B cell (primary cell): ENCODE data around the gene CORO1C. TPM values are rescaled to one million over a fixed set of nuclear protein-coding genes. Genes with fewer than 3 reads are reported as not detected.

ENCODE experiments used
- ATAC-seq: fragments of 200-7000 bp; cut with Tn5 transposase; one replicate; pipeline ENCODE4 v1.10.0; 2021; ENCODE audit warnings: low read depth, mild to moderate bottlenecking, moderate number of reproducible peaks, moderate library complexity
- CTCF ChIA-PET: fragments of 350-600 bp; sonication (Branson Sonifier 250); formaldehyde crosslinking; loops from one replicate; lab custom pipeline; 2021; ENCODE audit warnings: antibody characterized with exemption, inconsistent platforms; lab: Charles Lee
- POLR2A ChIA-PET: fragments of 350-600 bp; sonication (Branson Sonifier 250); formaldehyde crosslinking; loops from one replicate; lab custom pipeline; 2021; ENCODE audit warnings: antibody characterized with exemption; lab: Charles Lee
- DNase-seq: peaks from one replicate; pipeline ENCODE4 v3.0.0; 2013
- H2AFZ ChIP-seq: 2 replicates; pipeline ENCODE4 v1.6.1; 2012; ENCODE audit warnings: mild to moderate bottlenecking, low read depth, low read length; ENCODE audit not compliant: insufficient read depth, poor library complexity, severe bottlenecking
- H3K27ac ChIP-seq, 2 donors: 1 replicate in 1 of 2; 2 replicates in 1 of 2; pipeline ENCODE4 v1.5.1; 2012 to 2013; ENCODE audit warnings: low read length in 2 of 2, mild to moderate bottlenecking in 2 of 2, moderate library complexity in 1 of 2
- H3K27me3 ChIP-seq, 4 experiments: fragments of 200-600 bp in 1 of 4; sonication (generic) in 1 of 4; replicated peaks in 1 of 4; 1 replicate in 2 of 4; 2 replicates in 2 of 4; pipeline versions ENCODE4 v1.6.1 to v1.7.0; 2013 to 2016; ENCODE audit warnings: low read length in 3 of 4, mild to moderate bottlenecking in 2 of 4, mixed read lengths in 1 of 4, moderate library complexity in 1 of 4; ENCODE audit not compliant: insufficient read depth in 4 of 4, control insufficient read depth in 3 of 4; ENCODE audit errors: control extremely low read depth in 1 of 4
- H3K36me3 ChIP-seq, 2 experiments: replicated peaks in 1 of 2; 1 replicate in 1 of 2; 2 replicates in 1 of 2; pipeline versions ENCODE4 v1.6.1 to v1.7.1; 2013; ENCODE audit warnings: low read length in 1 of 2; ENCODE audit not compliant: insufficient read depth in 2 of 2, control insufficient read depth in 1 of 2; ENCODE audit errors: control extremely low read depth in 1 of 2, extremely low read depth in 1 of 2
- H3K4me1 ChIP-seq, 2 donors: fragments of 200-600 bp in 1 of 2; sonication (generic) in 1 of 2; 1 replicate in 1 of 2; 2 replicates in 1 of 2; pipeline versions ENCODE4 v1.5.1 to v1.6.1; 2013 to 2017; ENCODE audit warnings: low read length in 2 of 2; ENCODE audit not compliant: control insufficient read depth in 2 of 2, insufficient read depth in 2 of 2
- H3K4me2 ChIP-seq: replicated peaks from 2 replicates; pipeline ENCODE3; 2012; ENCODE audit warnings: mild to moderate bottlenecking, low read depth, low read length; ENCODE audit not compliant: poor library complexity, severe bottlenecking
- H3K4me3 ChIP-seq, 5 experiments: fragments of 200-600 bp in 1 of 5; sonication (generic) in 1 of 5; 1 replicate in 3 of 5; 2 replicates in 2 of 5; pipeline versions ENCODE4 v1.5.1 to v1.7.0; 2011 to 2016; ENCODE audit warnings: low read length in 4 of 5, mild to moderate bottlenecking in 4 of 5, low read depth in 2 of 5, control low read depth in 1 of 5, moderate library complexity in 1 of 5; ENCODE audit not compliant: insufficient read depth in 1 of 5; ENCODE audit errors: control extremely low read depth in 1 of 5, extremely low read depth in 1 of 5
- H3K79me2 ChIP-seq: fragments of 200-600 bp; sonication (generic); one replicate; pipeline ENCODE4 v1.6.0; 2016; ENCODE audit warnings: low read length; ENCODE audit not compliant: control insufficient read depth, insufficient read depth
- H3K9ac ChIP-seq: fragments of 200-600 bp; sonication (generic); 2 replicates; pipeline ENCODE4 v1.6.1; 2017; ENCODE audit warnings: mild to moderate bottlenecking, low read length, moderate library complexity
- H3K9me3 ChIP-seq, 3 donors: one replicate each; pipeline versions ENCODE4 v1.6.1 to v1.7.1; 2013; ENCODE audit warnings: low read length in 2 of 3; ENCODE audit not compliant: control insufficient read depth in 2 of 3, insufficient read depth in 1 of 3; ENCODE audit errors: control extremely low read depth in 1 of 3
- H4K20me1 ChIP-seq: 2 replicates; pipeline ENCODE4 v1.6.0; 2012; ENCODE audit warnings: mild to moderate bottlenecking, low read length; ENCODE audit not compliant: insufficient read depth, control insufficient read depth, poor library complexity, severe bottlenecking
- H3K27ac Mint-ChIP-seq: one replicate; pipeline ENCODE4 v1.8.0; 2021; ENCODE audit warnings: mixed read lengths
- H3K27me3 Mint-ChIP-seq: one replicate; pipeline ENCODE4 v1.8.0; 2021; ENCODE audit warnings: mixed read lengths
- H3K4me1 Mint-ChIP-seq: one replicate; pipeline ENCODE4 v1.8.0; 2021; ENCODE audit warnings: mixed read lengths
- H3K4me3 Mint-ChIP-seq: one replicate; pipeline ENCODE4 v1.8.0; 2021; ENCODE audit warnings: mixed read lengths
- H3K9me3 Mint-ChIP-seq: one replicate; pipeline ENCODE4 v1.8.0; 2022; ENCODE audit warnings: mixed read lengths; ENCODE audit not compliant: insufficient read depth
- CTCF ChIP-seq: fragments of 200-600 bp; IDR thresholded peaks from one replicate; pipeline ENCODE4 v1.8.0; 2022; ENCODE audit warnings: antibody characterized with exemption, mild to moderate bottlenecking
- EZH2 ChIP-seq: IDR thresholded peaks from 2 replicates; pipeline ENCODE4 v1.6.1; 2012; ENCODE audit warnings: borderline replicate concordance, low read depth, mild to moderate bottlenecking, moderate library complexity, low read length; ENCODE audit not compliant: insufficient read depth, poor library complexity, severe bottlenecking
- WGBS: methylation state at CpG from one replicate; pipeline ENCODE4 v1.1.5; 2013; ENCODE audit warnings: missing lambda C conversion rate; ENCODE audit not compliant: insufficient coverage; 5-methylcytosine and 5-hydroxymethylcytosine counted together
- intact Hi-C: fragments of 100-400 bp; cut with micrococcal nuclease; formaldehyde crosslinking; loops from one replicate; pipeline ENCODE4 v1.10.0; 2022
- polyA plus RNA-seq: library from polyadenylated mRNA; depleted of rRNA; stranded (reverse); fragments of >200 nt; gene quantifications from 2 replicates; pipeline ENCODE4 v1.2.3, GENCODE V29; 2012
- total RNA-seq, 2 donors: library from RNA; stranded (reverse); fragments of 120-200 nt in 1 of 2; gene quantifications; 1 replicate in 1 of 2; 2 replicates in 1 of 2; pipeline versions ENCODE4 v1.2.3 to v1.2.4, GENCODE V29; 2013 to 2022

Gene CORO1C
- total and polyA plus RNA-seq, 2 donors (not counting 1 experiment from before 2014, with no cell fraction given) = 19.2 to 68.0 TPM

- no peaks in the 10 kb centered on the region for H3K79me2 ChIP-seq
- intact Hi-C loops = no loop called here
- CTCF ChIA-PET = interaction anchor here (2.7 kb wide), 1 partner anchor 74 kb away, joined by 8 read pairs; no protein-coding TSS in a partner anchor
- no peak overlapping the region for H3K4me2 ChIP-seq
- H3K9me3 Mint-ChIP-seq = no peaks in the 10 kb centered on the region
- H3K9ac ChIP-seq = no peak overlapping the region
- H3K4me3 ChIP-seq = no peak overlapping the region
- no peak overlapping the region for H3K4me3 Mint-ChIP-seq
- no peak for DNase-seq
- 67% methylated on average over 1 of the region's 2 CpGs for WGBS
- H3K27ac ChIP-seq = no peak overlapping the region
- no peaks in the 10 kb centered on the region for H3K4me1 ChIP-seq
- peaks cover 4% of the 10 kb centered on the region for H3K27me3 Mint-ChIP-seq
- TF ChIP-seq EZH2 = no peak
- no peak for TF ChIP-seq CTCF
- ATAC-seq = no peak
- H2AFZ ChIP-seq = no peak overlapping the region
- POLR2A ChIA-PET = interaction anchor here (0.7 kb wide), 1 partner anchor 56 kb away, joined by 4 read pairs; no protein-coding TSS in a partner anchor
- H3K9me3 ChIP-seq = peaks cover 0 to under 1% (median 0%) of the 10 kb centered on the region in 3 donors
- H3K4me1 Mint-ChIP-seq = peaks cover 8% of the 10 kb centered on the region
- H3K27ac Mint-ChIP-seq = no peak overlapping the region
- no peaks in the 10 kb centered on the region for H3K36me3 ChIP-seq
- no peaks in the 10 kb centered on the region for H4K20me1 ChIP-seq
- H3K27me3 ChIP-seq = no peaks in the 10 kb centered on the region
Observed at GRCh38 chr12:108738170-108738569, 6.9 kb upstream of the CORO1C start.

GRCh38 chr12:108735855-108736254 is 4.5 kb upstream of the CORO1C start:
- ATAC-seq (no peak), DNase-seq (no peak)
- no peaks in the 10 kb centered on the region for H3K36me3 ChIP-seq
- Mint-ChIP-seq H3K9me3 (no peaks in the 10 kb centered on the region), H3K27me3 (no peaks in the 10 kb centered on the region), H3K4me1 (peaks cover 17% of the 10 kb centered on the region), H3K4me3 (no peak overlapping the region), H3K27ac (no peak overlapping the region)
- CTCF ChIA-PET = interaction anchor here (2.7 kb wide), 1 partner anchor 71 kb away, joined by 8 read pairs; no protein-coding TSS in a partner anchor
- POLR2A ChIA-PET = no interaction called here
- H4K20me1 ChIP-seq = peaks cover 3% of the 10 kb centered on the region
- intact Hi-C loops = no loop called here
- peaks cover 4% of the 10 kb centered on the region for H3K79me2 ChIP-seq
- H3K4me3 ChIP-seq = no peak overlapping the region
- peaks cover 0 to 3% (median 0%) of the 10 kb centered on the region in 3 donors for H3K9me3 ChIP-seq
- H3K9ac ChIP-seq = no peak overlapping the region
- no peak overlapping the region for H3K4me2 ChIP-seq
- H3K27ac ChIP-seq = no peak overlapping the region
- WGBS = 100% methylated on average over 2 of the region's 3 CpGs
- TF ChIP-seq EZH2 = no peak
- no peak for TF ChIP-seq CTCF
- peaks cover 0 to 8% of the 10 kb centered on the region in 2 donors for H3K4me1 ChIP-seq
- H3K27me3 ChIP-seq = no peaks in the 10 kb centered on the region
- no peak overlapping the region for H2AFZ ChIP-seq
